Activated naive CD4-positive, alpha-beta T cell treated with anti-CD3 and anti-CD28 coated beads, Interleukin-2, amount 50 U/mL, for 72 hours (primary cell): ENCODE data around the gene SH3BGRL2. TPM values are rescaled to one million over a fixed set of nuclear protein-coding genes. Genes with fewer than 3 reads are reported as not detected.

Experiments
- ATAC-seq, 2 donors: fragments of 150-1000 bp; cut with Tn5 transposase; 2 replicates each; pipeline ENCODE4 v1.10.0; 2021; ENCODE audit warnings: mild to moderate bottlenecking in 2 of 2, moderate library complexity in 2 of 2
- DNase-seq, 2 donors: peaks; one replicate each; pipeline ENCODE4 v3.0.0; 2021 to 2022; ENCODE audit warnings: low spot score in 2 of 2
- H3K27ac Mint-ChIP-seq, 2 donors: one replicate each; pipeline ENCODE4 v1.8.0; 2022; ENCODE audit warnings: mild to moderate bottlenecking in 2 of 2, mixed read lengths in 2 of 2
- H3K36me3 Mint-ChIP-seq, 2 donors: one replicate each; pipeline ENCODE4 v1.8.0; 2022; ENCODE audit warnings: mixed read lengths in 2 of 2
- H3K9me3 Mint-ChIP-seq, 2 donors: one replicate each; pipeline ENCODE4 v1.8.0; 2022; ENCODE audit warnings: mixed read lengths in 2 of 2
- total RNA-seq, 2 donors: library from RNA; stranded (reverse); gene quantifications; one replicate each; pipeline ENCODE4 v1.2.3, GENCODE V29; 2022

Gene SH3BGRL2
- under 1 TPM; 0.32 to 0.64 TPM for total RNA-seq

- Mint-ChIP-seq H3K36me3 (peaks cover 0 to 6% of the 10 kb centered on the region in 2 donors), H3K9me3 (no peaks in the 10 kb centered on the region), H3K27ac (no peak within 1 kb of the TSS)
- DNase-seq (peak in 1 of 2 donors; percentile 25), ATAC-seq (peak; percentile 36 to 89)
These were observed at the start of gene SH3BGRL2 for GRCh38 chr6:79630883-79631692. Gene SH3BGRL2 (plus strand): TSS chr6:79631329. CDS start chr6:79631462, 133 bp downstream.

GRCh38 chr6:79584332-79584731 lies 46.8 kb upstream of the SH3BGRL2 start:
- Mint-ChIP-seq H3K27ac (no peak overlapping the region), H3K9me3 (peaks cover 11 to 13% of the 10 kb centered on the region in 2 donors), H3K36me3 (peaks cover 6 to 17% of the 10 kb centered on the region in 2 donors)
- DNase-seq = no peak
- ATAC-seq = no peak

- H3K9me3 Mint-ChIP-seq = peaks cover 0 to 3% of the 10 kb centered on the region in 2 donors
- H3K27ac Mint-ChIP-seq = no peak overlapping the region
- DNase-seq = no peak
- no peaks in the 10 kb centered on the region for H3K36me3 Mint-ChIP-seq
- no peak for ATAC-seq
These were observed 44.6 kb upstream of the SH3BGRL2 start for GRCh38 chr6:79586548-79586947.

GRCh38 chr6:79589701-79590100 lies 41.4 kb upstream of the SH3BGRL2 start:
- Mint-ChIP-seq H3K27ac (no peak overlapping the region), H3K36me3 (no peaks in the 10 kb centered on the region), H3K9me3 (no peaks in the 10 kb centered on the region)
- ATAC-seq (no peak), DNase-seq (no peak)

- no peak for ATAC-seq
- peak overlapping the region in 1 of 2 donors; percentile 25 for H3K27ac Mint-ChIP-seq
- no peak for DNase-seq
- no peaks in the 10 kb centered on the region for H3K9me3 Mint-ChIP-seq
- no peaks in the 10 kb centered on the region for H3K36me3 Mint-ChIP-seq
These were observed 34.0 kb upstream of the SH3BGRL2 start for GRCh38 chr6:79597155-79597554.

GRCh38 chr6:79598012-79598411 lies 33.1 kb upstream of the SH3BGRL2 start:
- H3K27ac Mint-ChIP-seq = no peak overlapping the region

GRCh38 chr6:79599725-79600259 lies 31.3 kb upstream of the SH3BGRL2 start:
- no peaks in the 10 kb centered on the region for H3K9me3 Mint-ChIP-seq
- DNase-seq (no peak), ATAC-seq (no peak)
- no peak overlapping the region for H3K27ac Mint-ChIP-seq
- H3K36me3 Mint-ChIP-seq = no peaks in the 10 kb centered on the region

More at GRCh38 chr6:79598012-79598411, 33.1 kb upstream of the SH3BGRL2 start:
- Mint-ChIP-seq H3K36me3 (no peaks in the 10 kb centered on the region), H3K9me3 (no peaks in the 10 kb centered on the region)
- ATAC-seq (no peak), DNase-seq (no peak)

GRCh38 chr6:79600313-79600712 lies 30.8 kb upstream of the SH3BGRL2 start:
- DNase-seq (no peak), ATAC-seq (no peak)
- H3K9me3 Mint-ChIP-seq = no peaks in the 10 kb centered on the region
- no peak overlapping the region for H3K27ac Mint-ChIP-seq
- no peaks in the 10 kb centered on the region for H3K36me3 Mint-ChIP-seq

- DNase-seq (no peak), ATAC-seq (no peak)
- Mint-ChIP-seq H3K36me3 (no peaks in the 10 kb centered on the region), H3K9me3 (no peaks in the 10 kb centered on the region), H3K27ac (no peak overlapping the region)
These were observed 30.1 kb upstream of the SH3BGRL2 start for GRCh38 chr6:79600812-79601609.

- no peak overlapping the region for H3K27ac Mint-ChIP-seq
- DNase-seq = no peak
These were observed 28.3 kb upstream of the SH3BGRL2 start for GRCh38 chr6:79602859-79603258.

GRCh38 chr6:79604583-79605037 lies 26.5 kb upstream of the SH3BGRL2 start:
- ATAC-seq (no peak), DNase-seq (no peak)
- H3K36me3 Mint-ChIP-seq = no peaks in the 10 kb centered on the region
- H3K9me3 Mint-ChIP-seq = no peaks in the 10 kb centered on the region
- no peak overlapping the region for H3K27ac Mint-ChIP-seq

More at GRCh38 chr6:79602859-79603258, 28.3 kb upstream of the SH3BGRL2 start:
- Mint-ChIP-seq H3K9me3 (no peaks in the 10 kb centered on the region), H3K36me3 (no peaks in the 10 kb centered on the region)
- no peak for ATAC-seq

GRCh38 chr6:79605061-79605460 lies 26.1 kb upstream of the SH3BGRL2 start:
- Mint-ChIP-seq H3K36me3 (no peaks in the 10 kb centered on the region), H3K27ac (no peak overlapping the region), H3K9me3 (no peaks in the 10 kb centered on the region)
- ATAC-seq (no peak), DNase-seq (no peak)

- no peaks in the 10 kb centered on the region for H3K36me3 Mint-ChIP-seq
- DNase-seq (no peak), ATAC-seq (no peak)
- H3K27ac Mint-ChIP-seq = no peak overlapping the region
- no peaks in the 10 kb centered on the region for H3K9me3 Mint-ChIP-seq
These were observed 25.0 kb upstream of the SH3BGRL2 start for GRCh38 chr6:79605968-79606764.

- Mint-ChIP-seq H3K9me3 (no peaks in the 10 kb centered on the region), H3K27ac (no peak overlapping the region), H3K36me3 (no peaks in the 10 kb centered on the region)
- no peak for ATAC-seq
- no peak for DNase-seq
These were observed 24.1 kb upstream of the SH3BGRL2 start for GRCh38 chr6:79607000-79607399.

- H3K9me3 Mint-ChIP-seq = no peaks in the 10 kb centered on the region
- H3K27ac Mint-ChIP-seq = no peak overlapping the region
- DNase-seq (no peak), ATAC-seq (no peak)
- H3K36me3 Mint-ChIP-seq = no peaks in the 10 kb centered on the region
These were observed 22.6 kb upstream of the SH3BGRL2 start for GRCh38 chr6:79608334-79609224.

GRCh38 chr6:79609225-79609595 lies 21.9 kb upstream of the SH3BGRL2 start:
- Mint-ChIP-seq H3K36me3 (no peaks in the 10 kb centered on the region), H3K9me3 (no peaks in the 10 kb centered on the region), H3K27ac (peak overlapping the region in 1 of 2 donors; percentile 68)
- DNase-seq (no peak), ATAC-seq (no peak)
